Loucy (cell line): Measurements from ENCODE around the gene ERFL.

Experiments used
- H2AFZ ChIP-seq: fragments of 200-600 bp; sonication (generic); 2 replicates; pipeline ENCODE4 v1.6.0; 2016; ENCODE audit warnings: antibody characterized with exemption, mild to moderate bottlenecking, low read length, moderate library complexity
- H3F3A ChIP-seq: fragments of 200-600 bp; 2 replicates; pipeline ENCODE4 v1.6.0; 2016; ENCODE audit warnings: antibody characterized with exemption, low read depth, mild to moderate bottlenecking
- H3K27me3 ChIP-seq: fragments of 200-600 bp; sonication (generic); 2 replicates; pipeline ENCODE4 v1.6.1; 2014; ENCODE audit warnings: low read length, mild to moderate bottlenecking; ENCODE audit not compliant: insufficient read depth, poor library complexity, severe bottlenecking
- H3K36me3 ChIP-seq: fragments of 200-600 bp; sonication (generic); 2 replicates; pipeline ENCODE4 v1.6.1; 2016; ENCODE audit warnings: low read length; ENCODE audit not compliant: insufficient read depth
- H3K4me1 ChIP-seq: fragments of 200-600 bp; sonication (generic); 2 replicates; pipeline ENCODE4 v1.5.1; 2014; ENCODE audit warnings: low read length, mild to moderate bottlenecking; ENCODE audit not compliant: insufficient read depth, poor library complexity, severe bottlenecking
- H3K4me2 ChIP-seq: fragments of 200-600 bp; sonication (generic); 2 replicates; pipeline ENCODE4 v1.6.0; 2014; ENCODE audit warnings: antibody characterized with exemption, low read length, low read depth, mild to moderate bottlenecking; ENCODE audit not compliant: poor library complexity, severe bottlenecking
- H3K4me3 ChIP-seq: fragments of 200-600 bp; sonication (generic); 2 replicates; pipeline ENCODE4 v1.5.1; 2014; ENCODE audit warnings: low read length, mild to moderate bottlenecking, mixed read lengths; ENCODE audit not compliant: poor library complexity, severe bottlenecking
- H3K79me2 ChIP-seq: fragments of 200-600 bp; sonication (generic); 2 replicates; pipeline ENCODE4 v1.6.1; 2014; ENCODE audit warnings: low read length; ENCODE audit not compliant: insufficient read depth
- H3K9ac ChIP-seq: fragments of 200-600 bp; sonication (generic); 2 replicates; pipeline ENCODE4 v1.6.0; 2014; ENCODE audit warnings: mild to moderate bottlenecking, low read depth, low read length, moderate library complexity; ENCODE audit not compliant: poor library complexity, severe bottlenecking
- H3K9me2 ChIP-seq: fragments of 200-600 bp; sonication (generic); replicated peaks from 2 replicates; pipeline ENCODE4 v1.6.1; 2016; ENCODE audit warnings: low read depth, low read length, mixed read lengths
- H3K9me3 ChIP-seq: fragments of 200-600 bp; sonication (generic); 2 replicates; pipeline ENCODE4 v1.6.1; 2014; ENCODE audit warnings: mild to moderate bottlenecking, antibody characterized with exemption, low read length, low read depth; ENCODE audit not compliant: insufficient read depth
- H4K20me1 ChIP-seq: fragments of 200-600 bp; sonication (generic); 2 replicates; pipeline ENCODE4 v1.6.0; 2014; ENCODE audit warnings: antibody characterized with exemption, low read length, mild to moderate bottlenecking; ENCODE audit not compliant: insufficient read depth, poor library complexity, severe bottlenecking
- CTCF ChIP-seq: fragments of 200-600 bp; sonication (generic); conservative IDR thresholded peaks from 2 replicates; pipeline ENCODE4 v1.5.1; 2014; ENCODE audit warnings: mild to moderate bottlenecking, antibody characterized with exemption, low read length
- EZH2phosphoT487 ChIP-seq: fragments of 200-600 bp; IDR thresholded peaks from 2 replicates; pipeline ENCODE4 v1.6.1; 2018; ENCODE audit warnings: antibody characterized with exemption, mild to moderate bottlenecking, moderate library complexity, borderline replicate concordance

ERFL gene

GRCh38 chr19:41967054-41967783, 39.0 kb upstream of the ERFL start:
- Histone ChIP-seq H3K4me2 (no peak overlapping the region), H3K4me3 (no peak overlapping the region), H2AFZ (no peak overlapping the region), H4K20me1 (no peaks in the 10 kb centered on the region), H3K27me3 (no peaks in the 10 kb centered on the region), H3K9ac (no peak overlapping the region), H3K79me2 (no peaks in the 10 kb centered on the region), H3K9me3 (no peaks in the 10 kb centered on the region), H3F3A (no peaks in the 10 kb centered on the region), H3K9me2 (no peaks in the 10 kb centered on the region), H3K36me3 (no peaks in the 10 kb centered on the region), H3K4me1 (no peaks in the 10 kb centered on the region)
- TF ChIP-seq EZH2phosphoT487 (no peak), CTCF (no peak)

GRCh38 chr19:41965106-41965505, 36.9 kb upstream of the ERFL start:
- H3K79me2 ChIP-seq, result no peaks in the 10 kb centered on the region
- no peaks in the 10 kb centered on the region for H3K4me1 ChIP-seq
- H3K9me2 ChIP-seq, result no peaks in the 10 kb centered on the region
- H3K36me3 ChIP-seq, result no peaks in the 10 kb centered on the region
- H3K4me3 ChIP-seq, result no peak overlapping the region
- H2AFZ ChIP-seq, result no peak overlapping the region
- H3K9me3 ChIP-seq, result no peaks in the 10 kb centered on the region
- no peaks in the 10 kb centered on the region for H4K20me1 ChIP-seq
- TF ChIP-seq CTCF, result no peak
- TF ChIP-seq EZH2phosphoT487, result no peak
- H3K27me3 ChIP-seq, result no peaks in the 10 kb centered on the region
- H3K9ac ChIP-seq, result no peak overlapping the region
- H3K4me2 ChIP-seq, result no peak overlapping the region
- H3F3A ChIP-seq, result no peaks in the 10 kb centered on the region

- peaks cover 12% of the 10 kb centered on the region for H3K4me1 ChIP-seq
- no peaks in the 10 kb centered on the region for H4K20me1 ChIP-seq
- no peak overlapping the region for H3K4me3 ChIP-seq
- no peaks in the 10 kb centered on the region for H3K9me2 ChIP-seq
- no peak overlapping the region for H3K4me2 ChIP-seq
- H3K79me2 ChIP-seq, result no peaks in the 10 kb centered on the region
- no peaks in the 10 kb centered on the region for H3F3A ChIP-seq
- H2AFZ ChIP-seq, result no peak overlapping the region
- H3K9me3 ChIP-seq, result no peaks in the 10 kb centered on the region
- TF ChIP-seq EZH2phosphoT487, result no peak
- TF ChIP-seq CTCF, result no peak
- H3K27me3 ChIP-seq, result no peaks in the 10 kb centered on the region
- no peaks in the 10 kb centered on the region for H3K36me3 ChIP-seq
- no peak overlapping the region for H3K9ac ChIP-seq
Observed at GRCh38 chr19:41960973-41961372, 32.7 kb upstream of the ERFL start.
